Neural progenitor cell (in vitro differentiated cells): ENCODE measurements around the gene CAMSAP1. TPM values are rescaled to one million over a fixed set of nuclear protein-coding genes. Genes with fewer than 3 reads are reported as not detected.

Experiments
- DNase-seq: peaks from one replicate; pipeline ENCODE4 v3.0.0-alpha.2; 2016; ENCODE audit warnings: low spot score
- H2AFZ ChIP-seq: fragments of 200-600 bp; sonication (generic); replicated peaks from 2 replicates; pipeline ENCODE4 v1.6.1; 2016; ENCODE audit warnings: antibody characterized with exemption
- H3F3A ChIP-seq: fragments of 200-600 bp; sonication (generic); 2 replicates; pipeline ENCODE4 v1.6.1; 2016; ENCODE audit warnings: antibody characterized with exemption, low read depth
- H3K27ac ChIP-seq: fragments of 200-600 bp; sonication (generic); 2 replicates; pipeline ENCODE4 v1.5.1; 2016; ENCODE audit warnings: mild to moderate bottlenecking
- H3K27me3 ChIP-seq: fragments of 200-600 bp; sonication (generic); 2 replicates; pipeline ENCODE4 v1.6.1; 2016; ENCODE audit warnings: mild to moderate bottlenecking, moderate library complexity
- H3K36me3 ChIP-seq: fragments of 200-600 bp; sonication (generic); 2 replicates; pipeline ENCODE4 v1.5.1; 2016
- H3K4me1 ChIP-seq: fragments of 200-600 bp; sonication (generic); 2 replicates; pipeline ENCODE4 v1.6.1; 2016; ENCODE audit warnings: mixed run types
- H3K4me2 ChIP-seq: fragments of 200-600 bp; sonication (generic); 2 replicates; pipeline ENCODE4 v1.6.1; 2016
- H3K4me3 ChIP-seq: fragments of 200-600 bp; sonication (generic); 2 replicates; pipeline ENCODE4 v1.5.1; 2016
- H3K79me2 ChIP-seq: fragments of 200-600 bp; sonication (generic); 2 replicates; pipeline ENCODE4 v1.6.1; 2016; ENCODE audit warnings: low read depth
- H3K9ac ChIP-seq: fragments of 200-600 bp; sonication (generic); 2 replicates; pipeline ENCODE4 v1.6.1; 2016
- H3K9me3 ChIP-seq: fragments of 200-600 bp; sonication (generic); 2 replicates; pipeline ENCODE4 v1.5.1; 2016; ENCODE audit warnings: low read depth
- H4K20me1 ChIP-seq: fragments of 200-600 bp; sonication (generic); 2 replicates; pipeline ENCODE4 v1.6.1; 2016; ENCODE audit warnings: low read depth
- H3K27ac Mint-ChIP-seq: 3 replicates; pipeline ENCODE4 v1.8.0; 2021; ENCODE audit warnings: mixed read lengths
- H3K27me3 Mint-ChIP-seq: 2 replicates; pipeline ENCODE4 v1.8.0; 2022; ENCODE audit warnings: low read depth, mild to moderate bottlenecking, inconsistent platforms, moderate library complexity, mixed read lengths; ENCODE audit not compliant: insufficient read depth
- H3K36me3 Mint-ChIP-seq: 3 replicates; pipeline ENCODE4 v1.8.0; 2021; ENCODE audit warnings: mixed read lengths
- H3K4me1 Mint-ChIP-seq: 3 replicates; pipeline ENCODE4 v1.8.0; 2021; ENCODE audit warnings: mixed read lengths
- H3K4me3 Mint-ChIP-seq: 3 replicates; pipeline ENCODE4 v1.8.0; 2021; ENCODE audit warnings: mild to moderate bottlenecking, moderate library complexity, mixed read lengths
- H3K9me3 Mint-ChIP-seq: 3 replicates; pipeline ENCODE4 v1.8.0; 2020; ENCODE audit warnings: mixed read lengths
- CTCF ChIP-seq: fragments of 200-600 bp; sonication (generic); IDR thresholded peaks from 2 replicates; pipeline ENCODE4 v1.5.1; 2017; ENCODE audit warnings: antibody characterized with exemption, mild to moderate bottlenecking
- EZH2 ChIP-seq: fragments of 200-600 bp; sonication (generic); IDR thresholded peaks from 2 replicates; pipeline ENCODE4 v1.6.1; 2017; ENCODE audit warnings: antibody characterized with exemption, mild to moderate bottlenecking, moderate library complexity
- EZH2phosphoT487 ChIP-seq: fragments of 200-600 bp; sonication (generic); IDR thresholded peaks from 2 replicates; pipeline ENCODE4 v1.6.1; 2017; ENCODE audit warnings: antibody characterized with exemption
- total RNA-seq: library from RNA; depleted of rRNA; stranded (reverse); fragments of >200 nt; gene quantifications from 2 replicates; pipeline ENCODE4 v1.2.3, GENCODE V29; 2015; ENCODE audit warnings: low replicate concordance

The CAMSAP1 gene
- total RNA-seq, 1 donor from 2014 or later = 39.3 TPM

- peaks cover 2% of the 10 kb centered on the region for H3K4me1 Mint-ChIP-seq
- no peaks in the 10 kb centered on the region for H3K36me3 ChIP-seq
- H3K9me3 Mint-ChIP-seq = no peaks in the 10 kb centered on the region
- no peaks in the 10 kb centered on the region for H3K27me3 ChIP-seq
- no peaks in the 10 kb centered on the region for H3K9me3 ChIP-seq
- peaks cover 7% of the 10 kb centered on the region for H3K36me3 Mint-ChIP-seq
- peak overlapping the region; percentile 59 for H3K27ac Mint-ChIP-seq
- H3K4me3 Mint-ChIP-seq = no peak overlapping the region
- H3K4me3 ChIP-seq = no peak overlapping the region
- TF ChIP-seq EZH2 (no peak), EZH2phosphoT487 (no peak), CTCF (no peak)
- no peak overlapping the region for H3K4me2 ChIP-seq
- no peaks in the 10 kb centered on the region for H3K4me1 ChIP-seq
- H4K20me1 ChIP-seq = no peaks in the 10 kb centered on the region
- H3K27me3 Mint-ChIP-seq = no peaks in the 10 kb centered on the region
- H3F3A ChIP-seq = no peaks in the 10 kb centered on the region
- DNase-seq = no peak
- no peak overlapping the region for H3K27ac ChIP-seq
- no peak overlapping the region for H3K9ac ChIP-seq
- H2AFZ ChIP-seq = no peak overlapping the region
- no peaks in the 10 kb centered on the region for H3K79me2 ChIP-seq
Measured at GRCh38 chr9:135927195-135928013, 20.1 kb upstream of the CAMSAP1 start.

- Histone ChIP-seq H3K9me3 (no peaks in the 10 kb centered on the region), H3K4me3 (no peak overlapping the region), H3K36me3 (no peaks in the 10 kb centered on the region), H2AFZ (no peak overlapping the region), H3K4me1 (no peaks in the 10 kb centered on the region), H4K20me1 (no peaks in the 10 kb centered on the region), H3K4me2 (no peak overlapping the region), H3K9ac (no peak overlapping the region), H3K79me2 (no peaks in the 10 kb centered on the region), H3K27ac (no peak overlapping the region), H3F3A (no peaks in the 10 kb centered on the region), H3K27me3 (no peaks in the 10 kb centered on the region)
- no peak overlapping the region for H3K27ac Mint-ChIP-seq
- no peak for DNase-seq
- TF ChIP-seq EZH2phosphoT487 (no peak), EZH2 (no peak), CTCF (no peak)
- H3K4me1 Mint-ChIP-seq = peaks cover 2% of the 10 kb centered on the region
- H3K27me3 Mint-ChIP-seq = no peaks in the 10 kb centered on the region
- peaks cover 4% of the 10 kb centered on the region for H3K36me3 Mint-ChIP-seq
- no peaks in the 10 kb centered on the region for H3K9me3 Mint-ChIP-seq
- H3K4me3 Mint-ChIP-seq = no peak overlapping the region
Measured at GRCh38 chr9:135926402-135927194, 19.3 kb upstream of the CAMSAP1 start.

GRCh38 chr9:135925496-135926133 lies 18.3 kb upstream of the CAMSAP1 start:
- Mint-ChIP-seq H3K4me3 (no peak overlapping the region), H3K27me3 (peaks cover 3% of the 10 kb centered on the region), H3K4me1 (peaks cover 2% of the 10 kb centered on the region), H3K9me3 (no peaks in the 10 kb centered on the region), H3K27ac (peak overlapping the region; percentile 21), H3K36me3 (peaks cover 2% of the 10 kb centered on the region)
- Histone ChIP-seq H2AFZ (no peak overlapping the region), H3K27ac (no peak overlapping the region), H3K79me2 (no peaks in the 10 kb centered on the region), H3K4me1 (no peaks in the 10 kb centered on the region), H3K9me3 (no peaks in the 10 kb centered on the region), H4K20me1 (no peaks in the 10 kb centered on the region), H3K27me3 (no peaks in the 10 kb centered on the region), H3K9ac (no peak overlapping the region), H3F3A (no peaks in the 10 kb centered on the region), H3K36me3 (no peaks in the 10 kb centered on the region), H3K4me2 (no peak overlapping the region), H3K4me3 (no peak overlapping the region)
- no peak for DNase-seq
- no peak for TF ChIP-seq EZH2
- no peak for TF ChIP-seq CTCF
- TF ChIP-seq EZH2phosphoT487 = no peak
